ENCODE measurements around the gene RLN3.

Gene RLN3

GRCh38 chr19:14056069-14056666, 28.2 kb downstream of the RLN3 start:
- no peak for DNase-seq

GRCh38 chr19:14056741-14057356, 28.9 kb downstream of the RLN3 start:
- no peak for DNase-seq

GRCh38 chr19:14058182-14059092, 30.5 kb downstream of the RLN3 start:
- no peak for DNase-seq

GRCh38 chr19:14059093-14059480, 31.1 kb downstream of the RLN3 start:
- DNase-seq = no peak

GRCh38 chr19:14059652-14060155, 31.8 kb downstream of the RLN3 start:
- DNase-seq = no peak

- DNase-seq = no peak
These were observed 33.3 kb downstream of the RLN3 start for GRCh38 chr19:14061081-14061749.

GRCh38 chr19:14061751-14062557, 34.0 kb downstream of the RLN3 start, which contains the start of gene PALM3:
Gene PALM3, minus strand, starts transcription at chr19:14062076. Its CDS starts 96 bp downstream, at chr19:14061980.
- DNase-seq = no peak

- no peak for DNase-seq
These were observed 34.6 kb downstream of the RLN3 start for GRCh38 chr19:14062558-14062855.

- no peak for DNase-seq
These were observed 35.2 kb downstream of the RLN3 start for GRCh38 chr19:14063105-14063504.

GRCh38 chr19:14066134-14066533, 38.2 kb downstream of the RLN3 start:
- no peak for DNase-seq

GRCh38 chr19:14070268-14071050, 42.5 kb downstream of the RLN3 start:
- DNase-seq = no peak

GRCh38 chr19:14072535-14073260, 44.8 kb downstream of the RLN3 start, which contains the start of gene MISP3:
Gene MISP3, plus strand, starts transcription at chr19:14072786. Its CDS starts 524 bp downstream, at chr19:14073310.
- DNase-seq = peak; percentile 45

- DNase-seq = peak; percentile 77
These were observed 45.4 kb downstream of the RLN3 start for GRCh38 chr19:14073261-14073924.

- DNase-seq = peak; percentile 36
These were observed 46.2 kb downstream of the RLN3 start for GRCh38 chr19:14073925-14074838.

- no peak for DNase-seq
These were observed 50.5 kb downstream of the RLN3 start for GRCh38 chr19:14078411-14078810.
